ENCODE measurements around the gene LYPD8. TPM values are rescaled to one million over a fixed set of nuclear protein-coding genes. Genes with fewer than 3 reads are reported as not detected.

The LYPD8 gene
- polyA plus RNA-seq, 5 donors, result not detected

- no peak for DNase-seq
These were observed 56.5 kb downstream of the LYPD8 start for GRCh38 chr1:248699099-248699498.

GRCh38 chr1:248697907-248698306 is 57.7 kb downstream of the LYPD8 start:
- no peak for DNase-seq

GRCh38 chr1:248696774-248697173 is 58.8 kb downstream of the LYPD8 start:
- DNase-seq, result no peak

GRCh38 chr1:248696261-248696660 is 59.3 kb downstream of the LYPD8 start:
- DNase-seq, result no peak

- no peak for DNase-seq
These were observed 60.0 kb downstream of the LYPD8 start for GRCh38 chr1:248695451-248696132.

GRCh38 chr1:248691567-248692155 is 63.9 kb downstream of the LYPD8 start:
- DNase-seq, result no peak

Other genes starting within 250 kb of the LYPD8 start
- gene OR2G6, start 247.7 kb downstream of the LYPD8 start, polyA plus RNA-seq (ENCODE audit: insufficient read depth in 1 of 5, insufficient read length in 5 of 5, low replicate concordance in 1 of 5), result under 1 TPM in 4 of 5 donors, not detected in 1; 0.03 to 0.08 (median 0.04) TPM
- gene OR2T29, start 193.0 kb downstream of the LYPD8 start, polyA plus RNA-seq (ENCODE audit: insufficient read depth in 1 of 5, insufficient read length in 5 of 5, low replicate concordance in 1 of 5), result not detected
- gene OR2T34, start 181.0 kb downstream of the LYPD8 start, polyA plus RNA-seq (ENCODE audit: insufficient read depth in 1 of 5, insufficient read length in 5 of 5, low replicate concordance in 1 of 5), result not detected
- not detected for gene OR2T10, start 158.1 kb downstream of the LYPD8 start, polyA plus RNA-seq (ENCODE audit: insufficient read depth in 1 of 5, insufficient read length in 5 of 5, low replicate concordance in 1 of 5)
- gene OR2T11, start 120.7 kb downstream of the LYPD8 start, polyA plus RNA-seq (ENCODE audit: insufficient read depth in 1 of 5, insufficient read length in 5 of 5, low replicate concordance in 1 of 5), result not detected
- gene OR2T35, start 110.5 kb downstream of the LYPD8 start, polyA plus RNA-seq (ENCODE audit: insufficient read depth in 1 of 5, insufficient read length in 5 of 5, low replicate concordance in 1 of 5), result not detected
- not detected for gene OR2T27, start 100.2 kb downstream of the LYPD8 start, polyA plus RNA-seq (ENCODE audit: insufficient read depth in 1 of 5, insufficient read length in 5 of 5, low replicate concordance in 1 of 5)
- gene OR14I1, start 53.0 kb downstream of the LYPD8 start, polyA plus RNA-seq (ENCODE audit: insufficient read depth in 1 of 5, insufficient read length in 5 of 5, low replicate concordance in 1 of 5), result not detected
- gene SH3BP5L, start 70.2 kb upstream of the LYPD8 start, polyA plus RNA-seq (ENCODE audit: insufficient read depth in 1 of 5, insufficient read length in 5 of 5, low replicate concordance in 1 of 5), result 10 to 100 TPM; 20.4 to 27.5 (median 23.8) TPM
- gene ZNF672, start 82.5 kb upstream of the LYPD8 start, polyA plus RNA-seq (ENCODE audit: insufficient read depth in 1 of 5, insufficient read length in 5 of 5, low replicate concordance in 1 of 5), result 10 to 100 TPM; 15.8 to 24.6 (median 17.6) TPM
- gene ZNF692, start 103.3 kb upstream of the LYPD8 start, polyA plus RNA-seq (ENCODE audit: insufficient read depth in 1 of 5, insufficient read length in 5 of 5, low replicate concordance in 1 of 5), result 10 to 100 TPM; 47.5 to 69.4 (median 56.3) TPM
- gene PGBD2, start 150.5 kb upstream of the LYPD8 start, polyA plus RNA-seq (ENCODE audit: insufficient read depth in 1 of 5, insufficient read length in 5 of 5, low replicate concordance in 1 of 5), result 10 to 100 TPM; 10.5 to 12.9 (median 12.0) TPM

Measured in right lung (tissue), 5 donors.